HEK293 (cell line): Measurements from ENCODE around the gene CCSER1.

Source experiments
- CTCF ChIA-PET: fragments of 350-600 bp; formaldehyde crosslinking; extraction: SDS; loops from one replicate; lab custom pipeline; 2021; ENCODE audit warnings: antibody characterized with exemption; lab: Yijun Ruan, JAX
- POLR2A ChIA-PET: fragments of 300-600 bp; formaldehyde crosslinking; extraction: SDS; loops from one replicate; lab custom pipeline; 2020; ENCODE audit warnings: antibody characterized with exemption, inconsistent platforms; lab: Yijun Ruan, JAX
- H3K27ac ChIP-seq: fragments of 200-500 bp; sonication (Bioruptor generic); 2 replicates; pipeline ENCODE4 v1.5.1; 2014; ENCODE audit warnings: low read depth, low read length, control low read depth, inconsistent platforms; ENCODE audit errors: extremely low read depth
- H3K36me3 ChIP-seq, 2 experiments: fragments of 200-500 bp in 1 of 2; sonication (Bioruptor generic) in 1 of 2; 1 replicate in 1 of 2; 2 replicates in 1 of 2; pipeline ENCODE4 v1.5.1; 2014 to 2017; ENCODE audit warnings: inconsistent platforms in 2 of 2, low read length in 2 of 2; ENCODE audit not compliant: control insufficient read depth in 2 of 2, insufficient read depth in 1 of 2
- H3K4me1 ChIP-seq: fragments of 200-500 bp; sonication (Bioruptor generic); 2 replicates; pipeline ENCODE4 v1.5.1; 2014; ENCODE audit warnings: mild to moderate bottlenecking, low read length, inconsistent platforms; ENCODE audit not compliant: control insufficient read depth, insufficient read depth
- H3K4me3 ChIP-seq: 2 replicates; pipeline ENCODE4 v1.5.1; 2011; ENCODE audit warnings: low read depth, mild to moderate bottlenecking, control low read depth, low read length, moderate library complexity
- H3K9me3 ChIP-seq: fragments of 200-500 bp; sonication (Bioruptor generic); 2 replicates; pipeline ENCODE4 v1.5.1; 2014; ENCODE audit warnings: low read depth, low read length, inconsistent platforms; ENCODE audit not compliant: control insufficient read depth, insufficient read depth
- ATF2 ChIP-seq: fragments of 450-650 bp; formaldehyde crosslinking; IDR thresholded peaks from 2 replicates; pipeline ENCODE4 v1.5.1; 2016; ENCODE audit warnings: missing biosample characterization, missing genetic modification characterization, low read depth
- IKZF3 ChIP-seq: fragments of 450-650 bp; IDR thresholded peaks from 2 replicates; pipeline ENCODE4 v1.5.0; 2018; ENCODE audit warnings: missing biosample characterization, mild to moderate bottlenecking, missing genetic modification characterization, moderate library complexity
- MEIS1 ChIP-seq: sonication (generic); formaldehyde crosslinking; IDR thresholded peaks from 2 replicates; pipeline ENCODE4 v1.8.1; 2022; ENCODE audit warnings: missing genetic modification reagents, mild to moderate bottlenecking, borderline replicate concordance
- MYNN ChIP-seq: fragments of 450-650 bp; formaldehyde crosslinking; IDR thresholded peaks from 2 replicates; pipeline ENCODE4 v1.5.1; 2016; ENCODE audit warnings: missing biosample characterization, missing genetic modification characterization, borderline replicate concordance
- OSR2 ChIP-seq: fragments of 450-650 bp; formaldehyde crosslinking; IDR thresholded peaks from 2 replicates; pipeline ENCODE4 v1.5.1; 2016; ENCODE audit warnings: missing biosample characterization, missing genetic modification characterization
- PRDM1 ChIP-seq: fragments of 450-650 bp; formaldehyde crosslinking; IDR thresholded peaks from 2 replicates; pipeline ENCODE4; 2016; ENCODE audit warnings: missing biosample characterization, missing genetic modification characterization
- PRDM6 ChIP-seq: fragments of 450-650 bp; formaldehyde crosslinking; IDR thresholded peaks from 2 replicates; pipeline ENCODE4 v1.5.1; 2017; ENCODE audit warnings: missing biosample characterization, missing genetic modification characterization
- ZBTB10 ChIP-seq: fragments of 450-650 bp; formaldehyde crosslinking; IDR thresholded peaks from 2 replicates; pipeline ENCODE4 v1.5.1; 2016; ENCODE audit warnings: missing biosample characterization, missing genetic modification characterization
- ZNF114 ChIP-seq: fragments of 450-650 bp; formaldehyde crosslinking; IDR thresholded peaks from 2 replicates; pipeline ENCODE4 v1.5.0; 2017; ENCODE audit warnings: missing biosample characterization, missing genetic modification characterization
- ZNF23 ChIP-seq: fragments of 450-650 bp; formaldehyde crosslinking; IDR thresholded peaks from 2 replicates; pipeline ENCODE4 v1.5.1; 2016; ENCODE audit warnings: missing biosample characterization, missing genetic modification characterization, borderline replicate concordance
- ZNF266 ChIP-seq: fragments of 450-650 bp; formaldehyde crosslinking; IDR thresholded peaks from 2 replicates; pipeline ENCODE4 v1.5.1; 2016; ENCODE audit warnings: missing biosample characterization, missing genetic modification characterization, low read depth
- ZNF335 ChIP-seq: fragments of 450-650 bp; formaldehyde crosslinking; conservative IDR thresholded peaks from 2 replicates; pipeline ENCODE4 v1.5.1; 2016; ENCODE audit warnings: missing biosample characterization, missing genetic modification characterization
- ZNF580 ChIP-seq: fragments of 450-650 bp; formaldehyde crosslinking; IDR thresholded peaks from 2 replicates; pipeline ENCODE4 v1.5.1; 2016; ENCODE audit warnings: missing biosample characterization, missing genetic modification characterization
- ZNF830 ChIP-seq: fragments of 450-650 bp; IDR thresholded peaks from 2 replicates; pipeline ENCODE4 v1.5.0; 2018; ENCODE audit warnings: missing biosample characterization, missing genetic modification characterization, low read depth, mild to moderate bottlenecking, moderate library complexity
- TF ChIP-seq, protein P1 (sequence below): fragments of 450-650 bp; formaldehyde crosslinking; IDR thresholded peaks from 2 replicates; pipeline ENCODE4 v1.5.1; 2016; ENCODE audit warnings: missing biosample characterization, missing genetic modification characterization

CCSER1 gene

DNA sequence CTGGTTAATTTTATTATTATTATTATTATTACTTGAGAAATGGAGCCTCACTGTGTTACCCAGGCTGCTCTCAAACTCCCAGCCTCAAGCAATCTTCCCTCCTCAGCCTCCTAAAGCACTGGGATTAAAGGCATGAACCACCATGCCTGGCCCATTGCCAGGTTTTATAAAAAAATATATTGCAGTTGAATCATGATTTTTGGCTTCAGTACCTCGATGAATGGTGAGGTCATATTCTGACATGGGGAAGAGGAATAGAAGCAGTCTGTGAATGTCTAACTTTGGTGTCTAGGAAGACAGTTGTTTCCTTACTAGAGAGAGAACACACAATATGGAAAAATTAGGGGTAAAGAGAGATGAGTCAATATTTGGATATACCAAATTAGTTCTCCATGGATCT lies 32.0 kb downstream of the CCSER1 start:
- no peaks in the 10 kb centered on the region for H3K36me3 ChIP-seq
- H3K4me1 ChIP-seq = peaks cover 3% of the 10 kb centered on the region; the same call in 1 of the 2 replicates
- H3K27ac ChIP-seq = no peak overlapping the region
- ChIA-PET POLR2A (no interaction called here), CTCF (no interaction called here)
- no peaks in the 10 kb centered on the region for H3K9me3 ChIP-seq
- no peak for TF ChIP-seq PRDM6 (tag by site-specific recombination)
- TF ChIP-seq, protein P1, sequence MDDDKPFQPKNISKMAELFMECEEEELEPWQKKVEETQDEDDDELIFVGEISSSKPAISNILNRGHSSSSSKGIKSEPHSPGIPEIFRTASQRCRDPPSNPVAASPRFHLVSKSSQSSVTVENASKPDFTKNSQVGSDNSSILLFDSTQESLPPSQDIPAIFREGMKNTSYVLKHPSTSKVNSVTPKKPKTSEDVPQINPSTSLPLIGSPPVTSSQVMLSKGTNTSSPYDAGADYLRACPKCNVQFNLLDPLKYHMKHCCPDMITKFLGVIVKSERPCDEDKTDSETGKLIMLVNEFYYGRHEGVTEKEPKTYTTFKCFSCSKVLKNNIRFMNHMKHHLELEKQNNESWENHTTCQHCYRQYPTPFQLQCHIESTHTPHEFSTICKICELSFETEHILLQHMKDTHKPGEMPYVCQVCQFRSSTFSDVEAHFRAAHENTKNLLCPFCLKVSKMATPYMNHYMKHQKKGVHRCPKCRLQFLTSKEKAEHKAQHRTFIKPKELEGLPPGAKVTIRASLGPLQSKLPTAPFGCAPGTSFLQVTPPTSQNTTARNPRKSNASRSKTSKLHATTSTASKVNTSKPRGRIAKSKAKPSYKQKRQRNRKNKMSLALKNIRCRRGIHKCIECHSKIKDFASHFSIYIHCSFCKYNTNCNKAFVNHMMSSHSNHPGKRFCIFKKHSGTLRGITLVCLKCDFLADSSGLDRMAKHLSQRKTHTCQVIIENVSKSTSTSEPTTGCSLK (tag by site-specific recombination) = no peak
- TF ChIP-seq ZNF114 (tag by site-specific recombination) = no peak
- no peak overlapping the region for H3K4me3 ChIP-seq

- Histone ChIP-seq H3K4me3 (no peak overlapping the region), H3K27ac (no peak overlapping the region), H3K4me1 (peaks cover 3% of the 10 kb centered on the region; the same call in 1 of the 2 replicates), H3K9me3 (no peaks in the 10 kb centered on the region), H3K36me3 (no peaks in the 10 kb centered on the region)
- ChIA-PET POLR2A (no interaction called here), CTCF (no interaction called here)
- TF ChIP-seq ZNF266 (no peak), ZBTB10 (no peak), ZNF335 (tag by site-specific recombination) (no peak), OSR2 (tag by site-specific recombination) (no peak)
- TF ChIP-seq, protein P1 (tag by site-specific recombination) = no peak
Observed at GRCh38 chr4:90160044-90160443, 32.9 kb downstream of the CCSER1 start.

- ChIA-PET CTCF (interaction anchor here (0.7 kb wide), 1 partner anchor 64 kb away, joined by 3 read pairs; no protein-coding TSS in a partner anchor), POLR2A (no interaction called here)
- no peaks in the 10 kb centered on the region for H3K36me3 ChIP-seq
- no peak for TF ChIP-seq MEIS1 (CRISPR knock-in tag)
- no peak for TF ChIP-seq PRDM1 (tag by site-specific recombination)
- TF ChIP-seq ZNF830 (tag by site-specific recombination) = no peak
- TF ChIP-seq ZNF580 (tag by site-specific recombination) = no peak
- TF ChIP-seq IKZF3 (tag by site-specific recombination) = no peak
- no peak for TF ChIP-seq ZNF23
- TF ChIP-seq MYNN (tag by site-specific recombination) = no peak
- no peak for TF ChIP-seq ATF2
- H3K4me3 ChIP-seq = no peak overlapping the region
- H3K27ac ChIP-seq = no peak overlapping the region
- no peaks in the 10 kb centered on the region for H3K9me3 ChIP-seq
- peaks cover 3% of the 10 kb centered on the region; the same call in 1 of the 2 replicates for H3K4me1 ChIP-seq
Observed at GRCh38 chr4:90162566-90162965, 35.4 kb downstream of the CCSER1 start.
